ENCODE measurements around the gene KRTAP20-1. TPM values are rescaled to one million over a fixed set of nuclear protein-coding genes. Genes with fewer than 3 reads are reported as not detected.

KRTAP20-1 gene
- total RNA-seq, 1 donor from 2014 or later: not detected

DNA sequence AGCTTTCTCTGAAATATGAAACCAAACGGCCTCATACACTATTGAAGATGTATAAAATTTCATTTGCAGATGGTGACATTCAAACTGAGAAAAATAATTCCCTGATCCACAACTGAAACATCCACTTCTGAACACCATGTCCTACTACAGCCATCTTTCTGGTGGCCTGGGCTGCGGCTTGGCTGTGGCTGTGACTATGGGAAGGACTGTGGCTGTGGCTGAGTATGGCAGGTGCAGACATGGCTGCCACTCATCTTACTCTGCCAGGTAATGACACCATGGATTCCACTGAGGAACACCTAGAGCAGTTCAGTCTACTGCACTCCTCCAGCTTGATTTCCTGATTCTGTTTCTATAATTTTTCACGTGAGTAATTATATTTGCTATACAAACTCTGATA lies 4.3 kb downstream of the KRTAP20-1 start, which contains the start of gene KRTAP20-4:
Gene KRTAP20-4, plus strand, starts transcription at position 106 of the 400 bp plus-strand sequence.
- no peak for DNase-seq (ENCODE audit: low spot score)
- no peak within 1 kb of the TSS for H3K27ac ChIP-seq
- TF ChIP-seq EZH2phosphoT487 (IDR thresholded peaks at IDR 0.05): no peak
- TF ChIP-seq, protein P1, sequence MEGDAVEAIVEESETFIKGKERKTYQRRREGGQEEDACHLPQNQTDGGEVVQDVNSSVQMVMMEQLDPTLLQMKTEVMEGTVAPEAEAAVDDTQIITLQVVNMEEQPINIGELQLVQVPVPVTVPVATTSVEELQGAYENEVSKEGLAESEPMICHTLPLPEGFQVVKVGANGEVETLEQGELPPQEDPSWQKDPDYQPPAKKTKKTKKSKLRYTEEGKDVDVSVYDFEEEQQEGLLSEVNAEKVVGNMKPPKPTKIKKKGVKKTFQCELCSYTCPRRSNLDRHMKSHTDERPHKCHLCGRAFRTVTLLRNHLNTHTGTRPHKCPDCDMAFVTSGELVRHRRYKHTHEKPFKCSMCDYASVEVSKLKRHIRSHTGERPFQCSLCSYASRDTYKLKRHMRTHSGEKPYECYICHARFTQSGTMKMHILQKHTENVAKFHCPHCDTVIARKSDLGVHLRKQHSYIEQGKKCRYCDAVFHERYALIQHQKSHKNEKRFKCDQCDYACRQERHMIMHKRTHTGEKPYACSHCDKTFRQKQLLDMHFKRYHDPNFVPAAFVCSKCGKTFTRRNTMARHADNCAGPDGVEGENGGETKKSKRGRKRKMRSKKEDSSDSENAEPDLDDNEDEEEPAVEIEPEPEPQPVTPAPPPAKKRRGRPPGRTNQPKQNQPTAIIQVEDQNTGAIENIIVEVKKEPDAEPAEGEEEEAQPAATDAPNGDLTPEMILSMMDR (IDR thresholded peaks at IDR 0.05): no peak
- no peak for TF ChIP-seq EZH2 (IDR thresholded peaks at IDR 0.05)
- H3K9ac ChIP-seq: no peak within 1 kb of the TSS
- Mint-ChIP-seq H3K4me1 (no peaks in the 10 kb centered on the region), H3K36me3 (no peaks in the 10 kb centered on the region), H3K27ac (no peak within 1 kb of the TSS), H3K9me3 (peaks cover 3% of the 10 kb centered on the region), H3K4me3 (no peak within 1 kb of the TSS), H3K27me3 (ENCODE audit: insufficient read depth, low read depth) (peaks cover 2% of the 10 kb centered on the region)
- H3K4me3 ChIP-seq: no peak within 1 kb of the TSS
- no peaks in the 10 kb centered on the region for H4K20me1 ChIP-seq (ENCODE audit: low read depth)
- no peak within 1 kb of the TSS for H2AFZ ChIP-seq (replicated peaks)
- no peaks in the 10 kb centered on the region for H3K4me1 ChIP-seq
- no peaks in the 10 kb centered on the region for H3K79me2 ChIP-seq (ENCODE audit: low read depth)
- H3K27me3 ChIP-seq: no peaks in the 10 kb centered on the region
- no peak within 1 kb of the TSS for H3K4me2 ChIP-seq
- no peaks in the 10 kb centered on the region for H3K36me3 ChIP-seq
- H3F3A ChIP-seq (ENCODE audit: low read depth): no peaks in the 10 kb centered on the region
- peaks cover 15% of the 10 kb centered on the region for H3K9me3 ChIP-seq (ENCODE audit: low read depth)

DNA sequence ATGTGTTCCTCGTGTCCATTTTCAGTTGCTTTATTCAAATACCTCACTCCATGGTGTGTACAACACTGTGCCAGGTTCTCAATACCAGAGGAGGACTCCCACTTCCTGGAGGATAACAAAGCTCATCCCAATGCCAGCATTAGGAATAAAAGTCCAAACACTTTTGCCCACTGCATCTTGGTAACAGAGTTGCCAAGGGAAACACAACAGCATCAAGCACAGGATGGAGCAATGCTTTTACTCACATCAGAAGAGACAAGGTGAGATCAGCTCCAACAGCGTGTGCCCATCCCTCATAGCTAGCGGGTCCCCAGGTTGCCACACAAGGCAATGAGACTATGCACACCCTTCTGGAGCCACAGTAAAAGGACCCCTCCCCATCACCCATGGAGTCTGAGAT lies 7.1 kb downstream of the KRTAP20-1 start:
- Mint-ChIP-seq H3K4me1 (no peaks in the 10 kb centered on the region), H3K27me3 (ENCODE audit: insufficient read depth, low read depth) (peaks cover 2% of the 10 kb centered on the region), H3K27ac (no peak overlapping the region), H3K9me3 (peaks cover 3% of the 10 kb centered on the region), H3K4me3 (no peak overlapping the region), H3K36me3 (no peaks in the 10 kb centered on the region)
- H3K9ac ChIP-seq: no peak overlapping the region
- no peaks in the 10 kb centered on the region for H4K20me1 ChIP-seq (ENCODE audit: low read depth)
- H3K4me1 ChIP-seq: no peaks in the 10 kb centered on the region
- H3K36me3 ChIP-seq: no peaks in the 10 kb centered on the region
- DNase-seq (ENCODE audit: low spot score): no peak
- peaks cover 13% of the 10 kb centered on the region for H3K9me3 ChIP-seq (ENCODE audit: low read depth)
- H3K4me3 ChIP-seq: no peak overlapping the region
- no peak overlapping the region for H2AFZ ChIP-seq (replicated peaks)
- TF ChIP-seq EZH2 (IDR thresholded peaks at IDR 0.05) (no peak), EZH2phosphoT487 (IDR thresholded peaks at IDR 0.05) (no peak)
- TF ChIP-seq, protein P1 (IDR thresholded peaks at IDR 0.05): no peak
- H3K79me2 ChIP-seq (ENCODE audit: low read depth): no peaks in the 10 kb centered on the region
- no peaks in the 10 kb centered on the region for H3K27me3 ChIP-seq
- no peaks in the 10 kb centered on the region for H3F3A ChIP-seq (ENCODE audit: low read depth)
- H3K4me2 ChIP-seq: no peak overlapping the region
- H3K27ac ChIP-seq: no peak overlapping the region

DNA sequence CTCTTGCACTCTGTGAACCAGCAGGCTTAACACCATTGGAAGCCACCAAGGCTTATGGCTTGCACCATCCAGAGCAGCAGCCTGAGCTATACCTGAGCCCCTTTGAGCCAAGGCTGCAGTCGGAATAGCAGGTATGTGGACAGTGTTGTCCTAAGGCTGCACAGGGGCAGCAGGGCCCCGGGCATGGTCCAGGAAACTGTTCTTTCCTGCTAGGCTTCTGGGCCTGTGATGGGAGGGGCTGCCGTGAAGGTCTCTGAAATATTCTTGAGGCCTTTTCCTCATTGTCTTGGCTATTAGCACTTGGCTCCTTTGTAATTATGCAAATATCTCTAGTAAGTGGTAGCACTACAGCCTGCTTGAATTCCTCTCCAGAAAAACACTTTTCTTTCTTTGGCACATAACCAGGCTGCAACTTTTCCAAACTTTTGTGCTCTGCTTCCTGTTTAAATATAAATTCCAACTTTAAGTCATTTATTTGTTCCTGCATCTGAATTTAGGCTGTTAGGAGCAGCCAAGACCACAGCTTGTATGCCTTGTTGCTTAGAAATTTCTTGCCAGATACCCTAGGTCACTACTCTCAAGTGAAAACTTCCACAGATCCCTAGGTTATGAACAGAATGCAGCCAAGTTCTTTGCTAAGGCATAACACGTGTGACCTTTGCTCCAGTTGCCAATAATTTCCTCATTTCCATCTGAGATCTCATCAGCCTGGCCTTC lies 9.4 kb downstream of the KRTAP20-1 start:
- Histone ChIP-seq H3K27me3 (no peaks in the 10 kb centered on the region), H3K27ac (no peak overlapping the region), H3K4me2 (no peak overlapping the region), H3K4me1 (no peaks in the 10 kb centered on the region), H2AFZ (replicated peaks) (no peak overlapping the region), H4K20me1 (ENCODE audit: low read depth) (no peaks in the 10 kb centered on the region), H3F3A (ENCODE audit: low read depth) (no peaks in the 10 kb centered on the region), H3K4me3 (no peak overlapping the region), H3K9me3 (ENCODE audit: low read depth) (peaks cover 3% of the 10 kb centered on the region), H3K79me2 (ENCODE audit: low read depth) (no peaks in the 10 kb centered on the region), H3K9ac (no peak overlapping the region), H3K36me3 (no peaks in the 10 kb centered on the region)
- H3K27ac Mint-ChIP-seq: no peak overlapping the region
- peaks cover 3% of the 10 kb centered on the region for H3K9me3 Mint-ChIP-seq
- no peak for TF ChIP-seq EZH2phosphoT487 (IDR thresholded peaks at IDR 0.05)
- TF ChIP-seq EZH2 (IDR thresholded peaks at IDR 0.05): no peak
- TF ChIP-seq, protein P1 (IDR thresholded peaks at IDR 0.05): no peak
- H3K36me3 Mint-ChIP-seq: no peaks in the 10 kb centered on the region
- H3K4me1 Mint-ChIP-seq: no peaks in the 10 kb centered on the region
- DNase-seq (ENCODE audit: low spot score): no peak
- H3K4me3 Mint-ChIP-seq: no peak overlapping the region
- H3K27me3 Mint-ChIP-seq (ENCODE audit: insufficient read depth, low read depth): peaks cover 2% of the 10 kb centered on the region
